Large intestine (tissue), 12 donors: Measurements from ENCODE around the gene KRT71. TPM values are rescaled to one million over a fixed set of nuclear protein-coding genes. Genes with fewer than 3 reads are reported as not detected.
"Not testable (repeated sequence)": the region's sequence is repeated elsewhere in the genome, so short reads cannot be mapped to it uniquely, and the experiment has no call there.

Source experiments
- DNase-seq, 2 donors: peaks; one replicate each; pipeline versions ENCODE4 v3.0.0 to v3.0.0-alpha.2; 2013
- H3K27ac ChIP-seq: one replicate; pipeline ENCODE4 v1.5.1; 2013; ENCODE audit warnings: low read length
- H3K27me3 ChIP-seq: 2 replicates; pipeline ENCODE4 v1.6.1; 2013; ENCODE audit warnings: low read length; ENCODE audit not compliant: control insufficient read depth, insufficient read depth
- H3K36me3 ChIP-seq: 2 replicates; pipeline ENCODE4 v1.6.1; 2013; ENCODE audit warnings: low read length; ENCODE audit not compliant: control insufficient read depth, insufficient read depth
- H3K4me1 ChIP-seq: one replicate; pipeline ENCODE4 v1.6.1; 2013; ENCODE audit warnings: low read length; ENCODE audit not compliant: control insufficient read depth, insufficient read depth
- H3K4me3 ChIP-seq: one replicate; pipeline ENCODE4 v1.5.1; 2013; ENCODE audit warnings: low read length
- H3K9me3 ChIP-seq: one replicate; pipeline ENCODE4 v1.6.1; 2013; ENCODE audit warnings: mild to moderate bottlenecking, low read depth, low read length, moderate library complexity; ENCODE audit not compliant: control insufficient read depth
- WGBS: methylation state at CpG from one replicate; pipeline ENCODE4 v1.1.5; 2013; ENCODE audit warnings: low lambda C conversion rate; ENCODE audit not compliant: insufficient coverage; 5-methylcytosine and 5-hydroxymethylcytosine counted together
- long read RNA-seq, 11 donors: transcript quantifications; one replicate each; lab custom pipeline, GENCODE V29; 2026
- polyA plus RNA-seq: library from polyadenylated mRNA; unstranded; fragments of 120-200 nt; gene quantifications from one replicate; pipeline ENCODE4 v1.2.1, GENCODE V29; 2013

KRT71 gene
- 0.04 TPM for polyA plus RNA-seq
- long read RNA-seq, donor 1: 0 reads
- long read RNA-seq, donor 2: 0 reads
- long read RNA-seq, donor 3: 0 reads
- long read RNA-seq, donor 4: 0 reads
- long read RNA-seq, donor 5: 0 reads
- long read RNA-seq, donor 6: 0 reads
- long read RNA-seq, donor 7: 0 reads
- long read RNA-seq, donor 8: 0 reads
- long read RNA-seq, donor 9: 0 reads
- long read RNA-seq, donor 10: 0 reads
- long read RNA-seq, donor 11: 0 reads

- Histone ChIP-seq H3K4me3 (no peak within 1 kb of the TSS), H3K27me3 (peaks cover 10% of the 10 kb centered on the region), H3K9me3 (no peaks in the 10 kb centered on the region), H3K27ac (no peak within 1 kb of the TSS), H3K4me1 (no peaks in the 10 kb centered on the region), H3K36me3 (no peaks in the 10 kb centered on the region)
- no CpG with 5 or more reads among the region's 14 CpGs for WGBS
- no peak for DNase-seq
Observed at GRCh38 chr12:52552681-52553195, at the start of gene KRT71. TSS of gene KRT71 (minus strand) at chr12:52553145. CDS start at chr12:52553077, 68 bp downstream.

- no CpG with 5 or more reads among the region's 5 CpGs for WGBS
- H3K36me3 ChIP-seq: no peaks in the 10 kb centered on the region
- H3K4me3 ChIP-seq: no peak overlapping the region
- no peak overlapping the region for H3K27ac ChIP-seq
- no peak for DNase-seq
- no peaks in the 10 kb centered on the region for H3K9me3 ChIP-seq
- H3K27me3 ChIP-seq: peaks cover 61% of the 10 kb centered on the region
- no peaks in the 10 kb centered on the region for H3K4me1 ChIP-seq
Observed at GRCh38 chr12:52602552-52602951, 49.6 kb upstream of the KRT71 start.

DNA sequence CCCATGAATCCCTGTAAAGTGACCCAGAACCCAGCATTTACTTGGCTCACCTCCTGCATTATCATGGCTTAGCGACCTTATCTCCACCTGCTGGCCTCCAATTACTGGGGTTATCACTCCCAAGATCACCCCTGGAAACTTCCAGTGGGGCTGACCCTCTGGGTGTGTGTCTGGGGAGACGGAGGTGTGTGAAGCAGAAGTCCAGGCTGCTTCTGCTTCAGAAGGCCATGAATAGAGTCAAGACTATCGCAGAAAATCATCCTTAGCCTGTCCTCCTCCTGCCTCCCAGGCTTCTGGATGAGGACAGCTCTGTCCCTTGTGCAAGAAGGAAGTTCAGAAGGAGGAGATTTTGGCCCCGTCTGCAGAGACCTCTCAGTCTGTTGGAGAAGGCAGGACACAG, 48.7 kb upstream of the KRT71 start:
- H3K27me3 ChIP-seq: peaks cover 61% of the 10 kb centered on the region
- no peaks in the 10 kb centered on the region for H3K36me3 ChIP-seq
- no peak for DNase-seq
- WGBS: no CpG with 5 or more reads among the region's 4 CpGs
- H3K27ac ChIP-seq: no peak overlapping the region
- no peaks in the 10 kb centered on the region for H3K9me3 ChIP-seq
- H3K4me1 ChIP-seq: no peaks in the 10 kb centered on the region
- H3K4me3 ChIP-seq: no peak overlapping the region

DNA sequence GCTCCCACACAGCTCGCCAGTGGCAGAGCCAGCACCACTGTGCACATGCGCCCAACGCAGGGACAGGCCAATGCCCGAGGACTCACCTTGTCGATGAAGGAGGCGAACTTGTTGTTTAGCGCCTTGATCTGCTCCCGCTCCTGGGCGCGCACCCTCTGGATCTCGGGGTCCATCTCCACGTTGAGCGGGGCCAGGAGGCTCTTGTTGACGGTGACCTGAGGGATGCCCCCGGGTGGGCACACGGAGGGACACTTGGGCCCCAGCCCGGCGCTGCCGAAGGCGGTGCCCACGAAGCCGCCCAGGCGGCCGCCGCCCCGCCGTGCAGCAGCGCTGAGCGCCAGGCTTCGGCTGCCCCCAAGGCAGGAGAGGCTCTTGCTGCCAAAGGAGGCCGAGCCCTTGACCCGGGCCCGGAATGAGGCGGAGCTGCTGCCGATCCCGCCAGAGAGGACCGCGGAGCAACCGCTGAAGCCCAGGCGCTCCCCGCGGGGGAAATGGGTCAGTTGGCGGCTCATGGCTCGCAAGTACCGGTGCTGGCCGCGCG, 48.1 kb upstream of the KRT71 start, which contains the start of gene KRT72:
TSS of gene KRT72 (minus strand) at position 523 of the 541 bp plus-strand sequence. CDS start at position 512, 11 bp downstream.
- H3K9me3 ChIP-seq: no peaks in the 10 kb centered on the region
- H3K27me3 ChIP-seq: peaks cover 64% of the 10 kb centered on the region
- no CpG with 5 or more reads among the region's 48 CpGs for WGBS
- DNase-seq: no peak
- no peaks in the 10 kb centered on the region for H3K4me1 ChIP-seq
- no peaks in the 10 kb centered on the region for H3K36me3 ChIP-seq
- H3K4me3 ChIP-seq: no peak within 1 kb of the TSS
- H3K27ac ChIP-seq: no peak within 1 kb of the TSS

GRCh38 chr12:52600475-52600874, 47.5 kb upstream of the KRT71 start:
- Histone ChIP-seq H3K27ac (no peak overlapping the region), H3K9me3 (no peaks in the 10 kb centered on the region), H3K36me3 (no peaks in the 10 kb centered on the region), H3K4me3 (no peak overlapping the region), H3K4me1 (no peaks in the 10 kb centered on the region), H3K27me3 (peaks cover 64% of the 10 kb centered on the region)
- 80% methylated on average over 1 of the region's 12 CpGs for whole genome bisulfite sequencing
- DNase-seq: no peak

DNA sequence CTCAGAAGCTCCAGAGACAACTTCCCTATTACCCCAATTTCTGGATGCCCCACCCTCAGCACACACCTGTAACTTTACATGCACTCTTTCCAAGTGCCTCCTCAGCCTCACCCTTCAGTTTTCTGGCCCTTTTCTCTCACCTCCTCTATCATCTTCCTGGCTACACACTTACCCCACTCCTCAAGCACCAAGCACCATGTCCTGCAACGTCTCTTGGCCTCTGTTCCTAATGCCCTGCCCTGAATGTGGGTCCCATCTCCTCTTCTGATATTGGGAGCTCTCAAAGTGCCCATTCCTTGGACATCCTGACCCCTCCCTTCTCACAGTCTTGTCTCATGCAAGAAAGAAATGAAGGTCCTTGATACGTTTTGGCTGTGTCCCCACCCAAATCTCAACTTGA, 47.1 kb upstream of the KRT71 start:
- H3K4me3 ChIP-seq: no peak overlapping the region
- peaks cover 62% of the 10 kb centered on the region for H3K27me3 ChIP-seq
- H3K4me1 ChIP-seq: no peaks in the 10 kb centered on the region
- H3K9me3 ChIP-seq: no peaks in the 10 kb centered on the region
- WGBS: no CpG with 5 or more reads among the region's 2 CpGs
- no peak for DNase-seq
- no peak overlapping the region for H3K27ac ChIP-seq
- no peaks in the 10 kb centered on the region for H3K36me3 ChIP-seq

- DNase-seq: no peak
- Histone ChIP-seq H3K4me3 (no peak overlapping the region), H3K4me1 (no peaks in the 10 kb centered on the region), H3K36me3 (no peaks in the 10 kb centered on the region), H3K9me3 (no peaks in the 10 kb centered on the region), H3K27me3 (peaks cover 56% of the 10 kb centered on the region), H3K27ac (no peak overlapping the region)
- WGBS: no CpG with 5 or more reads among the region's 5 CpGs
Observed at GRCh38 chr12:52598966-52599365, 46.0 kb upstream of the KRT71 start.

- not testable (repeated sequence) for H3K27ac ChIP-seq, H3K4me3 ChIP-seq, H3K4me1 ChIP-seq, DNase-seq, H3K36me3 ChIP-seq, H3K9me3 ChIP-seq
- H3K27me3 ChIP-seq: peaks cover 30% of the 10 kb centered on the region
- no CpG with 5 or more reads among the region's 4 CpGs for WGBS
Observed at GRCh38 chr12:52594237-52594636, 41.3 kb upstream of the KRT71 start.

DNA sequence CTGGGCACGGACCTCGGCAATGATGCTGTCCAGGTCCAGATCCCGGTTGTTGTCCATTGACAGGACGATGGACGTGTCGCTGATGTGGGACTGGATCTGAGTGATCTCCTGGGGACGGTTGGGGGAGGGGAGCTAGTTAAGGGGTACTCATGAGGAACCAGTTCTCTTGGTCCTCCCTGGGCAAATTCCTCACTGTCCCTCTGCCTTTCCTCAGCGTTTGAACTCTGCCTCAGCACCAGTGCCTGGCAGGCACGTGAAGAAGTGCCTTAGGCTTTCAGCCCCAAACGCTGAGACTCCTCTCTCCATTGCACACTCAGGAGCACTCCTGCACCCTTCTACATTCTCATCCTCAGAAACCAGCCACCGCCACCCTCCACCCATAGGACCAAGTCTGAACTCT, 38.6 kb upstream of the KRT71 start:
- H3K4me3 ChIP-seq: no peak overlapping the region
- peaks cover 20% of the 10 kb centered on the region for H3K27me3 ChIP-seq
- no peaks in the 10 kb centered on the region for H3K36me3 ChIP-seq
- no CpG with 5 or more reads among the region's 11 CpGs for WGBS
- DNase-seq: no peak
- H3K27ac ChIP-seq: no peak overlapping the region
- no peaks in the 10 kb centered on the region for H3K9me3 ChIP-seq
- H3K4me1 ChIP-seq: no peaks in the 10 kb centered on the region

DNA sequence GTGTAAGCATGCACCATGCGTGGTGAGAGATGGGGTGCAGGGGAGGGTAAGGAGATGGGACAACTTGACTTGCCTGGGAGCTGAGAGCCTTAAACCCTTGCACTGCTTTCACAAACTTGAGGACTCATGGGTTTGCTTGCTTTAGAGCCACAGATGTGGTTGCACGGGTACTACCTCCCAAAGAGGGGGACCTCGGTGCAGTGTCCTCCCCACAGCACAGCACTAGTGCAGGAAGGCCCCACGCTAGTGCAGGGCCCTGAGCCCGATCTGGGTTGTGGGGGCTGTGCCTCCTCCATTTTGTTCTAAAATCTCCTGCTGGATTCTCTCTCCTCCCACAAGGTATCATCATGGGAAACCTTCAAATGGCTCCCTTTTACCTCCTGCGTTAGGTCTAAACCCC, 37.1 kb upstream of the KRT71 start:
- Histone ChIP-seq H3K27ac (no peak overlapping the region), H3K4me3 (no peak overlapping the region), H3K36me3 (no peaks in the 10 kb centered on the region), H3K4me1 (no peaks in the 10 kb centered on the region), H3K9me3 (no peaks in the 10 kb centered on the region), H3K27me3 (peaks cover 21% of the 10 kb centered on the region)
- no peak for DNase-seq
- WGBS: no CpG with 5 or more reads among the region's 6 CpGs

GRCh38 chr12:52587563-52587962, 34.6 kb upstream of the KRT71 start:
- H3K4me1 ChIP-seq: no peaks in the 10 kb centered on the region
- WGBS: no CpG with 5 or more reads among the region's 17 CpGs
- H3K4me3 ChIP-seq: no peak overlapping the region

More at GRCh38 chr12:52587563-52587962, 34.6 kb upstream of the KRT71 start:
- Histone ChIP-seq H3K27me3 (peaks cover 15% of the 10 kb centered on the region), H3K9me3 (no peaks in the 10 kb centered on the region), H3K27ac (no peak overlapping the region), H3K36me3 (no peaks in the 10 kb centered on the region)
- DNase-seq: no peak
